EH (cell line): ENCODE measurements around the gene HDAC5.
A peak's percentile ranks its signal among the peaks of the same experiment; 100 is the strongest.
"Not testable (repeated sequence)": the region's sequence is repeated elsewhere in the genome, so short reads cannot be mapped to it uniquely, and the experiment has no call there.

Experiments used
- DNase-seq: peaks from one replicate; pipeline ENCODE4 v3.0.0-alpha.2; 2015; ENCODE audit warnings: low read depth

Gene HDAC5

GRCh38 chr17:44123356-44124117 lies at the start of gene HDAC5:
HDAC5 (minus strand) TSS chr17:44123641; CDS start chr17:44117515, 6,126 bp downstream.
- peak; percentile 94 for DNase-seq

- no peak for DNase-seq
Observed at GRCh38 chr17:44171931-44172455, 48.6 kb upstream of the HDAC5 start.

GRCh38 chr17:44170499-44171201 lies 47.2 kb upstream of the HDAC5 start, which contains the start of gene ASB16:
ASB16 (plus strand) TSS chr17:44170704; CDS start chr17:44170790, 86 bp downstream.
- DNase-seq, result peak; percentile 61

GRCh38 chr17:44170135-44170498 lies 46.7 kb upstream of the HDAC5 start:
- no peak for DNase-seq

DNA sequence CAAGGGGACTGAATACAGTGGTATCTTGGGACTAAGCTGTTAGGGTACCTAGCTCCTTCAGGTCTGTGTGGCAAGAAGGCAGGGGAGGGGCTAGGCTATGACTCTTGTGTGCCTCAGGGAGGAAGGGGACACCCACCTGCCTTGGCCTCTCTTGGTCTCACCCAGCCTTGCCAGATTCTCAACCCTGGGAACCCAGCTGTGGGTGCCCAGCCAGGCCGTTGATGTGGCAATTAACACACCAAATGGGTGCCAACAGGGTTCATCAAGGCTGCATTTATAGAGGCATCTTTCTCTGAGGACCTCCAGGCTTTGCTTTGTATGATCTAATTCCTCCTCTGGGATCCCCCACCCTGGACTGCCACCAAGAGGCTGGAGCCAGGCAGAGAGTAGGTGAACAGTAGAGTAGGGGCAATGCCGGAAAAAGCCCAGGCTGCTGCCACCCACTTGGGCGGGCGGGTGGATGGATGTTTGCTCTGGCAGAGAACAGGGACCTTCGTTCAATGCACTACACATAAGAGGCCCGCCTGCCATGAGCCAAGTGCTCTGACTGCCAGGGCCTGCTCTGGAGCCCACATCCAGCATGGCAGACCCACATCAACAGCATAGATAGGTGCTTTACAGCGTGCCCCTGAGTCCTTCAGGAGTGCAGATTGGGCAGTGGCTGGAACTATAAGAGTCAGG lies 43.9 kb upstream of the HDAC5 start:
- DNase-seq, result no peak

- DNase-seq, result no peak
Observed at GRCh38 chr17:44164476-44164875, 41.0 kb upstream of the HDAC5 start.

GRCh38 chr17:44159519-44160210 lies 36.2 kb upstream of the HDAC5 start:
- peak; percentile 22 for DNase-seq

GRCh38 chr17:44155488-44155887 lies 32.0 kb upstream of the HDAC5 start:
- DNase-seq, result no peak

DNA sequence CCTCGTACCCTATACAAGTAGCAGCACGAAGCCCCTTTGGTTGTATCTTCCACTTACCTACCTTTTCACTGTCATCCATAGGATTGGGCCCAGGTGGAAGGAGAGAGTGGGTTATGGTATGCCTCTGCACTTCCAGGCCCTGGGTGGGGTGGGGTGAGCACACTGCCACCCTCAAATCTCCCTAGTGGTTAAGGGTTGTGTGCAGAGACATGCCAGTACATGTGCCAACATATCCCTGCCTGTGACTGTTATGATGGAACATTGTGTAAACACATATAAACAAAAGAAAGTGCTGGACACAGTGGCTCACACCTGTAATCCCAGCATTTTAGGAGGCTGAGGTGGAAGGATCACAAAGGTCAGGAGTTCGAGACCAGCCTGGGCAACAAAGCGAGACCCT lies 29.4 kb upstream of the HDAC5 start:
- no peak for DNase-seq

DNA sequence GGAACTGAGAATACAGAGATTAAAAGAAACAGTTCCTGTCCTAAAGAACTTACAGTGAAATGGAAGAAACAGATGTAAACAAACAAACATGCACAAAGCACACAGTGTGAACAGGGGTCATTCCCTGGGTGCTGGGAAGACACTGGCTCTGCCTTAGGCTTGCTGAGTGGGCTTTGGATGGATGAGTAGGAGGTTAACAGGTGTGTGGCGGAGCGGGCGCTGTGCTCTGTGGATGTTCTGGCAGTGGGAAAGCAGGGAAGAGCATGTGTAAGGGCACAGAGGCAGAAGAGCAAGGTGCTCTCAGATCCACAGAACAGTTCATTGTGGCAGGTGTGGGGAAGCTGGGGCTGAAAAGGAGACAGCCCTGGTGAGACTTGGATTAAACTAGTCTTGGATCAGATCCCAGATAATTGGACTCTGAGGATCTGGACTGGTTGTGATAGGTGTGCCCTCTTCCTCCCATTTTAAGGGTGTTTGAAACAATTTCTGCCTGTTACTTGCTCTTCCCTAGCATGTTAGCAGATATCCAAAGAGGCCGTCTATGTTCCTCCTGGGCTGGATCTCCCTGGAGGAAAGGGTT lies 26.4 kb upstream of the HDAC5 start:
- no peak for DNase-seq

DNA sequence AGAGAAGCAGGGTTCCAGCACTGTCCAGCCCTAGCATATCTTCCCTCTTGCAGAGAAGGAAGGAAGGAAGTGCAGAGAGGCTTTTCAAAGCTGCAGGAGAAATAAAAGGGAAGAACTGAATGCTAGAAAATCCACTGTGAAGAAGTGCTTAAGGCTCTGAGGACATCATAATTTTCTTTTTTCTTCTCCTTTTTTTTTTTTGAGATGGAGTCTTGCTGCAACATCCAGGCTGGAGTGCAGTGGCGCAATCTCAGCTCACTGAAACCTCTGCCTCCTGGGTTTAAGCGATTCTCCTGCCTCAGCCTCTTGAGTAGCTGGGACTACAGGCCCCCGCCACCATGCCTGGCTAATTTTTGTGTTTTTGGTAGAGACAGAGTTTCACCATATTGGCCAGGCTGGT lies 25.6 kb upstream of the HDAC5 start:
- DNase-seq, result not testable (repeated sequence)

- no peak for DNase-seq
Observed at GRCh38 chr17:44147812-44148211, 24.4 kb upstream of the HDAC5 start.

DNA sequence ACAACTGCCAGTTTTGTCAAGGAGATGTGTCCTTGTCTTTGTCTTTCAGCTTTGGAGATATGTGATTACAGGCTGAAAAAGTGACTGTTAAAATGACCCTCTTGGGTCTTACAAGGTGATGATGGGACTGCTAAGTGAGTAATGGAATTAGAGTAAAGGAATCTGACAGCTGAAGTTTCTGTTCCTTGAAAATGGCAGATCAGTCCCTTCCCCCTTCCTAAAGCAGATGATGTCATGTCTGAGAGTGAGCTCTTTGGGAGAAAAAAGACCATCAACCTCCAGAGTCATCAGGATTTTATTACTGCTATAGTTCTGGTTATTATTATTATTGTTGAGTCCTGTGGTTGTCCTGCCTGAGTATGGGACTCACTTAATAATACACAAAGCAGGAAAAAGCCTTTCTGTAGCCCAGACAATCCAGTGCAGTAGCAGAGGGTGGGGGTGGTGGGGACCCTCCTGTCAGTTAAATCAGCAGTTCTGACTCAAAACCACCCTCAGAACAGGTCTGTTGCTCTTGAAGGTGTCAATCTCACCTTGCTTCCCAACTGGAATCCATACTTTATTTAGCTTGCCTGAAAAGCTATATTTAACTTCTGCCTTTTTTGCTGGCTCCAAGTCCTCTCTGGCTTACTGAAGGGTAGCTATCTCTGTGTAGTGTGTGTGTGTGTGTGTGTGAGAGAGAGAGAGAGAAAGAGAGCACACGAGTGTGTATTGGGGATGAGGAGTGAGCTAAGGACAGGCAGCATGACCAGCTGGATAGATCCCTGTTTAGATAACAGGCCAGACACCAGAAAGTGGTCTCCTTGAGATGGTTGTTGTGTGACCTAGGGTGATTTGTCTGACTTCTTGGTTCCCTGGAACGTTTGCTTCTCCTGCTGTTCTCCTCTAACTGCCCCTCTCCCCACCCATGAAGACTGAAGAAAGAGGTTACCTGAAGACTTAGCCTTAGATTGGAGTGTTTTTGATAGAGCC lies 23.2 kb upstream of the HDAC5 start:
- DNase-seq, result no peak

- no peak for DNase-seq
Observed at GRCh38 chr17:44144966-44145739, 21.7 kb upstream of the HDAC5 start.

DNA sequence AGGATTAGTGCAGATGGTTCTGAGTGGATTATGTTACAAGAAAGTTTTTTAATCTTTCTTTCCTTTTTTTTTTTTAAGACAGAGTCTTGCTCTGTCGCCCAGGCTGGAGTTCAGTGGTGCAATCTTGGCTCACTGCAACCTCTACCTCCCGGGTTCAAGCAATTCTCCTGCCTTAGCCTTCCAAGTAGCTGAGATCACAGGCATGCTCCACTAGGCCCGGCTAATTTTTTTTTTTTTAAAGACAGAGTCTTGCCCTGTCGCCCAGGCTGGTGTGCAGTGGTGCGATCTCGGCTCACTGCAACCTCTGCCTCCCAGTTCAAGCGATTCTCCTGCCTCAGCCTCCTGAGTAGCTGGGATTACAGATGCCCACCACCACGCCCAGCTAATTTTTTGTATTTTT lies 20.5 kb upstream of the HDAC5 start:
- DNase-seq, result not testable (repeated sequence)

DNA sequence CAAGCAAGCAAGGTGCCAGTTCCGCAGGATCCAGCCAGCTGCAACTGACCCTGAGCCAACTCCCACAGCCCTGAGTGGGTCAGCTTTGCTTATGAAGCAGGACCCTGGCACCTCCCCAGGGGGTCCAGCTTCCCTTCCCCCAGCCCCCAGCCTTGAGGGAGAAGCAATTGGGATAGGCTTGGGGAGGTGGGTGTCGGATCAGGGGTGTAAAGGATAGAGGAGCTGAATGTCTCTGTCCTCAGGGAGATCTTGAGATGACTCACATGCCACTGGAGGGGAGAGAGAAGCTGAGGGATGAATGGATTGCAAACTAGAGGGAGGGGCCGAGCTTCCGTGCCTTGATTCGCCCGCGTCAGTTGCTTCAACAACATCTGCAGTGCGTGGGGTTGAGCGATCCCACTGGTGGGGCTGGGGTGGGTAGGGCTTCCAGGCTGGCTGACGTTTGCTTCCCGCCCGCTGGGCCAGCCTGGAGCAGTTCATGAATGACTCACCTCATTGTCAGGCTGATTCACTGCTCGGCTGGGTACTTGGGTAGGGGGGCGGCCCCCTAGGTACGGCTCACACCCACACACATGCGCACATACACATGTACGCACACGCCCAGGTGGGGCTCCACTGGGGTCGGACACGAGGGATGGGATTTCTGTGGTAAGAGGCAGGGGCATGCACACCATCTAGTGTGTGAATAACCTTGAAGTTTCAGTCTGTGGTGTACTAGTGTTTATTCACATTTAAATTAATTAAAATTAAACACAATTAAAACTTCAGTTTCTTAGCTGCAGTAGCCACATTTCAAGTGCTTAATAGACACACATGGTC lies 14.7 kb upstream of the HDAC5 start:
- peak; percentile 99 for DNase-seq

DNA sequence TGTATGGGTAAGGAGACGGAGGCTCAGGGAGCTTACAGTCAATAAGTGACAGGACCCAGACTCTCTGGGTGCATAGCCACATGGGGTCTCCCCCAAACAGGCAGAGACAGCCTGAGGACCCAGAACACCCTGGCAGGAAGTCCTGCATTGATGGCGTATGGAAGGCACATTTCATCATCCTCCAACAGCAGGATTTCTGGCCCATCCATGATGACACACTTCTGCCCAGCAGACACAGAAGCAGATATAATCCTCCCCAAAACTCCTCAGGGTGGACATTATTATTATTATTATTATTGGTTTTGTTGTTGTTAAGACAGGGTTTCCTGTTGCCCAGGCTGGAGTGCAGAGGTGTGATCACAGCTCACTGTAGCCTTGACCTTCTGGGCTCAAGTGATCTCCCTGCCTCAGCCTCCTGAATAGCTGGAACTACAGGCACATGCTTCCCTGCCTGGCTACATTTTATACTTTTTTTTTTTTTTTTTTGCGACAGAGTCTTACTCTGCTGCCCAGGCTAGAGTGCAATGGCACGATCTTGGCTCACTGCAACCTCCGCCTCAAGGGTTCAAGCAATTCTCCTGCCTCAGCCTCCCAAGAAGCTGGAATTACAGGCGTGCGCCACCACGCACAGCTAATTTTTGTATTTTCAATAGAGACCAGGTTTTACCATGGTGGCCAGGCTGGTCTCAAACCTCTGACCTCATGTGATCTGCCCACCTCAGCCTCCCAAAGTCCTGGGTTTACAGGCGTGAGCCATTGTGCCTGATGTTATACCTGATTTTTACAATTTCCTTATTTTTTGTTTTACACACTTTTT lies 11.5 kb upstream of the HDAC5 start:
- no peak for DNase-seq

GRCh38 chr17:44133918-44134476 lies 10.6 kb upstream of the HDAC5 start:
- no peak for DNase-seq
